ENCODE results near the gene SV2B.

SV2B gene

GRCh38 chr15:91128016-91128415, 28.0 kb downstream of the SV2B start:
- FAIRE-seq (no peak), DNase-seq (ENCODE audit: insufficient read length, low spot score) (no peak)
- TF ChIP-seq TAF1 (IDR thresholded peaks at IDR 0.05; ENCODE audit: low read depth, low read length) (no peak), SPI1 (IDR thresholded peaks at IDR 0.05; ENCODE audit: low read depth, low read length) (no peak), POLR2AphosphoS5 (IDR thresholded peaks at IDR 0.05; ENCODE audit: low read depth, low read length) (no peak), PAX5 (IDR thresholded peaks at IDR 0.05; ENCODE audit: insufficient read depth, low read length, severe bottlenecking) (no peak)

GRCh38 chr15:91129436-91129835, 29.4 kb downstream of the SV2B start:
- no peak for TF ChIP-seq TAF1 (IDR thresholded peaks at IDR 0.05; ENCODE audit: low read depth, low read length)
- FAIRE-seq (no peak), DNase-seq (ENCODE audit: insufficient read length, low spot score) (no peak)

DNA sequence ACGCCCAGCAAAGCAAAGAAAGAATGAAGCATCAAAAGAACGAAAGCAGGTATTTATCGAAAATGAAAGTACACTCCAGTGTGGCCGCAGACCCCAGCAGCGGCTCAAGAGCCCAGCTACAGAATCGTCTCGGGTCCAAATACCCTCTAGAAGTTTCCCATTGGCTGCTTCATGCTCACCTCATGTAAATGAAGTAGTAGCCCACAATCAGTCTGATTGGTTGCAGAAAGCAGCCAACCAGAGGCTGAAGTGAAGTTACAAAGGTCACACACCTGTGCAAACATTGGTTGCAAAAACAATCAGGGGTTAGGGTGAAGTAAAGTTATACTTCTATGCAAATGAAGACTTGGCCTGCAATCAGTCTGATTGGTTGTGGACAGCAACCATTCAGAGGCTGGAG, 32.0 kb downstream of the SV2B start:
- no peak for DNase-seq (ENCODE audit: insufficient read length, low spot score)
- no peak for FAIRE-seq
- no peak for TF ChIP-seq TAF1 (IDR thresholded peaks at IDR 0.05; ENCODE audit: low read depth, low read length)
- no peak for TF ChIP-seq PAX5 (IDR thresholded peaks at IDR 0.05; ENCODE audit: insufficient read depth, low read length, severe bottlenecking)
- no peak for TF ChIP-seq POU2F2 (IDR thresholded peaks at IDR 0.05; ENCODE audit: low read depth, low read length)
- no peak for TF ChIP-seq POLR2A (IDR thresholded peaks at IDR 0.05; ENCODE audit: low read depth, low read length)
- no peak for TF ChIP-seq POLR2AphosphoS5 (IDR thresholded peaks at IDR 0.05; ENCODE audit: low read depth, low read length)
- no peak for TF ChIP-seq SPI1 (IDR thresholded peaks at IDR 0.05; ENCODE audit: low read depth, low read length)

DNA sequence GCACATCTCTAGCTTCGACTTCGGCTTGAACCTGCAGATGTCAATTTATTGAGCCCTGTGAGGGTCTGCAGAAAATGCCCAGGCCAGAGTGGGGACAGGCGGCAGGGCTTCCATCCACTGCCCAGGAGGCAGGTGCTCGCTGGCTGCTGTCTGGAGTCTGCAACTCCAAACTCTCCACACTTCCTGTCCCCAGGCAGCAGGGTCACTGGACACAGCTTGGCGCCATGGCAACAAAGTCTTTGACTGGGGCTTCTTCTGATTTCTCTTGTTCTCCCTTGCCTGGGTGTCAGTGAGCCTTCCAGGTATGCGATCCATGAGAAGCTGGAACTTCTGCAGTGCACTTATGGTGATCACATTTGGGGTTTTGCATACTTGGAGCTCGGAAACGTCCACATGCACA, 33.5 kb downstream of the SV2B start:
- no peak for DNase-seq (ENCODE audit: insufficient read length, low spot score)
- FAIRE-seq, result no peak
- TF ChIP-seq PAX5 (IDR thresholded peaks at IDR 0.05; ENCODE audit: insufficient read depth, low read length, severe bottlenecking) (no peak), TAF1 (IDR thresholded peaks at IDR 0.05; ENCODE audit: low read depth, low read length) (no peak), POU2F2 (IDR thresholded peaks at IDR 0.05; ENCODE audit: low read depth, low read length) (no peak), POLR2A (IDR thresholded peaks at IDR 0.05; ENCODE audit: low read depth, low read length) (no peak), SPI1 (IDR thresholded peaks at IDR 0.05; ENCODE audit: low read depth, low read length) (no peak), POLR2AphosphoS5 (IDR thresholded peaks at IDR 0.05; ENCODE audit: low read depth, low read length) (no peak)

DNA sequence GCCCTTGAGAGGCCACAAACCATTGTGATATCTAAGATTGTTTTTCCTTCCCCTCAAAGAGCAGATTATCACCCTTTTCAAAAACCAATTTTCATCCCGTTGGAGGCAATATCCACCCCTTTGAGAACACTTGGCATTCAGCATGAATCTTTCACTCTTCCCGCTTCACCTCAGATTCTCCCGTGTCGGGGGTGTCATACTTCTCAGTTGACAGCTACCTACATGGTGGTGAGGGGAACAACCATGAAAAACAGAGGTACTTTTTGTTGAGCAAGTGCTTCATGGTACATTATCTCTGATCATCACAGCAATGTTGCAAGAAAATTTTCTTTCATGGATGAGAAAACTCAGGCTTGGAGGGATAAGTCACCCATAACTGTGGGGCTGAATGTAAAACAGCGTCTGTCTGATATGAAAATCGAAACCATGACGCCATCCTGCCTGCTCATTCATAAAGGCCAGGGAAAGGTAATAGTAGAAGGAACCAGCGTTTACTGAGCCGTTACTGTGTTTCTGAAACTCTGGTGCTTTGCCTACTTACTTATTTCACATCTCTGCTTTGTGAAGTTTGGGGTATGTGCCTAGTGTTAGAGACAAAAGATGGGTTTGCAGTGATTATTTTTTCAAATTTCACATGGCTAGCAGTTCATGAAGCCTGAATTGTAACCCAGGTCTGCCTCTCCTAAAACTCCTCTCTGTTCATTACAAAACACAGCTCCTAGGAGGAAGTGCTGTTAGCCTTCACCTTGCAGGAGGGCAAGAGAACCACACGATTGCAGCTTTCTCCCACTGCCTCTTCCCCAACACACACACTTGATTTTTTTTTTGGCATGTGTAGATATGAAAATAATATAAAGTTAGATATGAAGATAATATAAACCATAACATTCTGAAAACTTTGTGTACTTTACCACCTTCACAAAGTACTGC, 35.4 kb downstream of the SV2B start:
- DNase-seq (ENCODE audit: insufficient read length, low spot score) (no peak), FAIRE-seq (peak; percentile 38)
- peak; percentile 62 for TF ChIP-seq SPI1 (IDR thresholded peaks at IDR 0.05; ENCODE audit: low read depth, low read length)
- TF ChIP-seq POLR2A (IDR thresholded peaks at IDR 0.05; ENCODE audit: low read depth, low read length), result no peak

DNA sequence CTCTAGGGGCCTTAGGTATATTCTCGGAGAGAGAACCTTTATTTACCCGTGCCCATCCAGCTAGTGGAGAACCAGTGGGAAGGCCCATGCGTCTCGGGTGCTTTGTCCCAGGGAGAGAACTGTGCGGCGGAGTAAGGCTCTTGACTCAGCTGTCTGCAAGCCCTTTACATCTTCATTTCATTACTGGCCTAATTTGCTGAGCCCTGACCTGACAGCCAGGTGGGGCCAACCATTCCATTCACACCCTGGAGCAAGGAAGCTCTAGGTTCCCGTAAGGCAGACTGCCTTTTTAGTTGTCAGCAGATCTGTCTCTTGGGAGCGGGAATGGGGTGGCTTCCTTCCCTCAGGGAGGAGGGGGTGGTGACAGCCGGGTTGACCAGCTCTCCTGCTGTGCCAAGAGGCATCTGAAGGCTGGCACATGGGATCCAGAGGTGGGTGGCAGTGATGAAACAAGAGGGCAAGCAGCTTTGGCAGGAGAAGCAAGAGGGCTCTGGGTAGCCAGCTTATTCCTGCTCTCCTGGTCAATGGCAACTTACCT, 36.4 kb downstream of the SV2B start:
- FAIRE-seq (no peak), DNase-seq (ENCODE audit: insufficient read length, low spot score) (no peak)
- TF ChIP-seq POLR2AphosphoS5 (IDR thresholded peaks at IDR 0.05; ENCODE audit: low read depth, low read length) (no peak), POU2F2 (IDR thresholded peaks at IDR 0.05; ENCODE audit: low read depth, low read length) (no peak), PAX5 (IDR thresholded peaks at IDR 0.05; ENCODE audit: insufficient read depth, low read length, severe bottlenecking) (no peak), POLR2A (IDR thresholded peaks at IDR 0.05; ENCODE audit: low read depth, low read length) (no peak), TAF1 (IDR thresholded peaks at IDR 0.05; ENCODE audit: low read depth, low read length) (no peak), SPI1 (IDR thresholded peaks at IDR 0.05; ENCODE audit: low read depth, low read length) (no peak)

DNA sequence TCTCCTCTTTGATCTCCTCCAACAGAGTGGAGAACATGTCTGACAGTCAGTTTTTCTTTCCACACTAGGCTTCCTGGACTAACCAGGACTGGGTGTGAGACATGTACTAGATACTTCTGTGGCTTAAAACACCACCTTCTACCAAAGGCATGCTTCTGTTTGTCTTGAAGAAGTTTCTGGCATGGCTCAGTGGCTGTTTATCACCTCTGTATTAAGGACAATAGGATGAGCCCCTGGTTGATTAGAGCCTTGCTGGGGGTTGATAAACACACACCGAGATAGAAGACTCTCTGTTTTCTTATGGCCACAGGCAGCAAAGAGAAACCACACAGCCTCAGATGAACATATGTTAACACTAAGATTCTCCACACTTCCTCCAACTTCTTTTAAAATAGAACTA, 40.5 kb downstream of the SV2B start:
- DNase-seq (ENCODE audit: insufficient read length, low spot score) (no peak), FAIRE-seq (no peak)
- TF ChIP-seq POU2F2 (IDR thresholded peaks at IDR 0.05; ENCODE audit: low read depth, low read length), result no peak
- TF ChIP-seq PAX5 (IDR thresholded peaks at IDR 0.05; ENCODE audit: insufficient read depth, low read length, severe bottlenecking), result no peak
- no peak for TF ChIP-seq SPI1 (IDR thresholded peaks at IDR 0.05; ENCODE audit: low read depth, low read length)
- TF ChIP-seq POLR2A (IDR thresholded peaks at IDR 0.05; ENCODE audit: low read depth, low read length), result no peak
- no peak for TF ChIP-seq POLR2AphosphoS5 (IDR thresholded peaks at IDR 0.05; ENCODE audit: low read depth, low read length)
- TF ChIP-seq TAF1 (IDR thresholded peaks at IDR 0.05; ENCODE audit: low read depth, low read length), result no peak

DNA sequence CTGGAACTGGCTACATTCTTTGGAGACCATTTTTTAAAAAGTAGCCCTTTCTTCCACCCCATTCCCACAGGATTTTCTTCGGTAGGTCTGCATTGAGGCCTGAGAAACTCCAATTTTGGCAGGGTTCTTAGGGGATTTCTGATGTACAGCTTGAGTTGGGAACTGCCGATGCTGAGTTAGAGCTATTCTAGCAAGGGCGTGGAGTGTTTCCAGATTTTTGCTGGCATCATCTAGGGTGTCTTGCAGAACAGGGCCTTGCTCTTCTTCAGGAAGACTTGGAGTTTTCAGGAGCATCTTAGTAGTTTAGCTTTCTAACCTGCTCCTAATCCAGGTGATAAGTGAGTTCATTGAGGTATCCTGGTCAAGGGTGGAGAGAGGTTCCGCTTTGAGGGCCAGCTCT, 41.0 kb downstream of the SV2B start:
- FAIRE-seq, result no peak
- no peak for DNase-seq (ENCODE audit: insufficient read length, low spot score)
- no peak for TF ChIP-seq PAX5 (IDR thresholded peaks at IDR 0.05; ENCODE audit: insufficient read depth, low read length, severe bottlenecking)
- no peak for TF ChIP-seq POLR2AphosphoS5 (IDR thresholded peaks at IDR 0.05; ENCODE audit: low read depth, low read length)
- TF ChIP-seq SPI1 (IDR thresholded peaks at IDR 0.05; ENCODE audit: low read depth, low read length), result no peak
- TF ChIP-seq POLR2A (IDR thresholded peaks at IDR 0.05; ENCODE audit: low read depth, low read length), result no peak
- no peak for TF ChIP-seq POU2F2 (IDR thresholded peaks at IDR 0.05; ENCODE audit: low read depth, low read length)
- no peak for TF ChIP-seq TAF1 (IDR thresholded peaks at IDR 0.05; ENCODE audit: low read depth, low read length)

GRCh38 chr15:91142106-91142744, 42.2 kb downstream of the SV2B start:
- DNase-seq (ENCODE audit: insufficient read length, low spot score) (peak; percentile 20), FAIRE-seq (peak; percentile 78)
- no peak for TF ChIP-seq POU2F2 (IDR thresholded peaks at IDR 0.05; ENCODE audit: low read depth, low read length)
- no peak for TF ChIP-seq TAF1 (IDR thresholded peaks at IDR 0.05; ENCODE audit: low read depth, low read length)
- TF ChIP-seq PAX5 (IDR thresholded peaks at IDR 0.05; ENCODE audit: insufficient read depth, low read length, severe bottlenecking), result no peak
- no peak for TF ChIP-seq SPI1 (IDR thresholded peaks at IDR 0.05; ENCODE audit: low read depth, low read length)
- TF ChIP-seq POLR2A (IDR thresholded peaks at IDR 0.05; ENCODE audit: low read depth, low read length), result no peak
- no peak for TF ChIP-seq POLR2AphosphoS5 (IDR thresholded peaks at IDR 0.05; ENCODE audit: low read depth, low read length)
